Neural progenitor cell (in vitro differentiated cells): Measurements from ENCODE around the gene SUSD6.
"Not testable (repeated sequence)": the region's sequence is repeated elsewhere in the genome, so short reads cannot be mapped to it uniquely, and the experiment has no call there.

Source experiments
- CTCF ChIP-seq: fragments of 200-600 bp; sonication (generic); IDR thresholded peaks from 2 replicates; pipeline ENCODE4 v1.5.1; 2017; ENCODE audit warnings: antibody characterized with exemption, mild to moderate bottlenecking
- EZH2 ChIP-seq: fragments of 200-600 bp; sonication (generic); IDR thresholded peaks from 2 replicates; pipeline ENCODE4 v1.6.1; 2017; ENCODE audit warnings: antibody characterized with exemption, mild to moderate bottlenecking, moderate library complexity

GRCh38 chr14:69699243-69699642, 87.8 kb downstream of the SUSD6 start:
- TF ChIP-seq CTCF, EZH2: not testable (repeated sequence)
